ENCODE measurements around the gene NR6A1.
"Not testable (repeated sequence)": the region's sequence is repeated elsewhere in the genome, so short reads cannot be mapped to it uniquely, and the experiment has no call there.

The NR6A1 gene

DNA sequence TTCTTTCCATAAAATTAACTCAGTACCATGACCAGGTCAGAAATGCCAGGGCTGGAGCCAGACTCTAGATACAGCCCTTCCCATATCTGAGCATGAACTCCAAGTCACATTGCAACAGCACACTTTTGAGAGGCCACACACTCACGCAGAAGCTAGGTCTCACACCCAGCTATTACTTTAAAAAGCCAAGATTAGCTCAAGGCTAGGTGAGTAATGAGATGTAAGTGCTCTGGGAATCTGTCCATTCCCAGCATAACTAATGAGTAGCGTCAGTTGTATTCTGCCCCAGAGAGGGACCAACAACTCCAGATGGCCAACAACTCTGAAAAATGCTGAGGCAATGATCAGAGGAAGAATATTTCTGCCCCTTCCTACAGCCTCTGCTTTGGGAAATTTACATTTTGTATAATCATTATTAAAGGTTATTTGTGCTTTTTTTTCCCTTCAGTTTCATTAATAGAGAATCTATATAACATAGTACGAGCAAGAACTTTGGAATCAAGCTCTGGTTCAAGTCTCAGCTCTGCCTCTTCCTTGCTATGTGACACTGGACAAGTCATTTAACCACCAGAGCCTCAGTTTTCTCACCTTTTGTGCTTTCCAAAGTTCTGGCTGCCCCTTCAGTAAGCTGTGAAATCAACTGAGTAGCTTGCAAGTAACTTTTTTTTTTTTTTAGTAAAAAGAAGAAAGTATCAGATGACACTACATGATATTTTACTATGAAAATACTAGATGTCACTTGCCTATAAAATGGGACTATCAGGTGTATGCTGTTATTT, 118.3 kb downstream of the NR6A1 start:
- DNase-seq, result peak; percentile 91

DNA sequence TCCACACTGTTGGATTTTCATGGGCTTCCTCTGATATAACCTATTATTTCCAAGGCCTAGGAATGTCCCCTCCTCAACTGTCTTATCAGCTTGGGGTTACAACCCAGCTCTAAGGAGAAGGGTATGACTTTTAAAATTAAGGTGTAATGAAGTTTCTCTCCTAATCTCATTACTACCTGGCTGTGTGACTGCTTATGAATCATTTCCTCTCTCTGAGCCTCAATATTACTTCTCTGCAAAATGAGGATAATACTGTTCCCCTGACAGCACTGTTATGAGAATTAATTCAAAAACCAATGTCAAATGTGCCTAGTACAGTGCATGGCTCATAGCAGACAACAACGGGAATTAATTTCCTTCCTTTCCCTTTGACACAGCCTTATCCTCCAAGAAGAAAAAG, 118.9 kb downstream of the NR6A1 start:
- no peak for DNase-seq

GRCh38 chr9:124645274-124645673, 125.8 kb downstream of the NR6A1 start:
- DNase-seq, result no peak

DNA sequence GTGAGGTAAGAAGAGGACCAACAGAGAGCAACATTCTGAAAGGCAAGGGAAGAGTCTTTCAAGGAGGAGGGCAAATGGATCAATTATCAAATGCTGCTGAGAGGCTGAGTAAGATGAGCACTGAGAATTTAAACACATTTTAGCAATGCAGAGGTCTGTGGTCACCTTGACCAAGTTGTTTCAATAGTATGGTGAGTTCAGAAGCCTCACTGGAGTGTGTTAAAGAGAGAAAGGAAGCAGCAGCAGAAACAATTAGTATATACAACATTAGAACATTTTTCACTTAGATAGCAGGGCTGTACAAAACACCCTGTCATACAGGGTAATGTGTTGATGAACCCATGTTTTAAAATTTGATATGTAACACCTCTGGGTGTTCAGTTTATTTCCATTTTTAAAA, 131.5 kb downstream of the NR6A1 start:
- no peak for DNase-seq

DNA sequence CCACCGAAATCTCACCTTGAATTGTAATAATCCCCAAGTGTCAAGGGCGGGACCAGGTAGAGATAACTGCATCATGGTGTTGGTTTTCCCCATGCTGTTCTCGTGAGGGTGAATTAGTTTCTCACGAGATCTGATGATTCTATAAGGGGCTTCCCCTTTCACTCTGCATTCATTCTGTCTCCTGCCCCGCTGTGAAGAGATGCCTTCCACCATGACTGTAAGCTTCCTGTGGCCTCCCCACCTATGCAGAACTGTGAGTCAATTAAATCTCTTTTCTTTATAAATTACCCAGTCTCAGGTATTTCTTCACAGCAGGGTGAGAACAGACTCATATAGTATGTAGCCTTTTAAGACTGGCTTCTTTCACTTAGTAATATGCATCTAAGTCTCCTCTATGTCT, 135.8 kb downstream of the NR6A1 start:
- DNase-seq, result no peak

DNA sequence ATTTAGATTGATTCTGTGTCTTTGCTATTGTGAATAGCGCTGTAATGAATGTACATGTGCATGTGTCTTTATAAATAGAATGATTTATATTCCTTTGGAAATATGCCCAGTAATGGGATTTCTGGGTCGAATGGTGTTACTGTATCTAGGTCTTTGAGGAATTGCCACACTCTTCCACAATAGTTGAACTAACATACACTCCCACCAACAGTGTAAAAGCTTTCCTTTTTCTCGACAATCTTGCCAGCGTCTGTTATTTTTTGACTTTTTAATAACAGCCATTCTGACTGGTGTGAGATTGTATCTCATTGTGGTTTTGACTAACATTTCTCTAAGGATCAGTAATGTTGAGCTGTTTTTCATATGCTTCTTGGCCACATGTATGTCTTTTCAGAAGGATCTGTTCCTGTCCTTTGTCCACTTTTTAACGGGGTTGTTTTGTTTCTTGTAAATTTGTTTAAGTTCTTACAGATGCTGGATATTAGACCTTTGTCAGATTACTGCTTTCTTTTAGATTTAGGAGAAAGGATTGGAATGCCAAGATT, 139.0 kb downstream of the NR6A1 start:
- peak; percentile 83 for DNase-seq

DNA sequence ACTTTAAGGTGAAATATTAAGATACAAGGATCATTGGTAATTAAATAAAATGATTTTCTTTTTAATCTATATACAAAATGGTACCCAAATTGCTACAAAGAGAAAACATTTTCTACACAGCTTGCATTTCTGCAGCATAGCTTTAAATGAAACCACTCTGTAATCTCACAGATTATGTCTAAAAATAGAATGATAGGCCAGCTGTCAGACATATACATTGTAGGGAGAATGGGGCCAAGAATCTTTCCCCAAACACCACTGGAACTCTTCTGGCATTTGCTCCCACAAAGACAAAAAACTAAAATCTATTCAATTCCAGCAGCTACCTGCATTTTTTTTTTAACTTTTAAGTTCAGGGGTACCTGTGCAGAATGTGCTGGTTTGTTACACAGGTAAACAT, 139.8 kb downstream of the NR6A1 start:
- no peak for DNase-seq

GRCh38 chr9:124629600-124629999, 141.5 kb downstream of the NR6A1 start:
- peak; percentile 73 for DNase-seq

- DNase-seq, result no peak
These were observed 142.4 kb downstream of the NR6A1 start for GRCh38 chr9:124628741-124629140.

- DNase-seq, result peak; percentile 75
These were observed 144.8 kb downstream of the NR6A1 start for GRCh38 chr9:124626276-124626675.

DNA sequence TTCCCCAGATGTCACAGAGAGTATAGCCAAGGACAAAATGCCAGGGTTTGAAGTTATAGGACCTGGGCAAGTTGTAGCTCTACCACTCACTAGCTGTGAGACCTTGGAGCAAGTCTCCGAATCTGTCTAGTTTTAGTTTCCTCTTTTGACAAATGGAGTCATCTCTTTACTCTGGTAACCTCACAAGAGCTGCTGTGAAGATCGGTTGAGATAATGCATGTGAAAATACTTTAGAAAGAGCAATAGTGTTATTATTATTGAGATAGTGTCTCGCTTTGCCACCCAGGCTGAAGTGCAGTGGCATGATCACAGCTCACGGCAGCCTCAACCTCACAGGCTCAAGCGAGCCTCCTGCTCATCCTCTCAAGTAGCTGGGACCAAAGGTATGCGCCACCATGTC, 146.0 kb downstream of the NR6A1 start:
- DNase-seq, result no peak

GRCh38 chr9:124624735-124624992, 146.4 kb downstream of the NR6A1 start:
- no peak for DNase-seq

- no peak for DNase-seq
These were observed 147.0 kb downstream of the NR6A1 start for GRCh38 chr9:124623966-124624734.

DNA sequence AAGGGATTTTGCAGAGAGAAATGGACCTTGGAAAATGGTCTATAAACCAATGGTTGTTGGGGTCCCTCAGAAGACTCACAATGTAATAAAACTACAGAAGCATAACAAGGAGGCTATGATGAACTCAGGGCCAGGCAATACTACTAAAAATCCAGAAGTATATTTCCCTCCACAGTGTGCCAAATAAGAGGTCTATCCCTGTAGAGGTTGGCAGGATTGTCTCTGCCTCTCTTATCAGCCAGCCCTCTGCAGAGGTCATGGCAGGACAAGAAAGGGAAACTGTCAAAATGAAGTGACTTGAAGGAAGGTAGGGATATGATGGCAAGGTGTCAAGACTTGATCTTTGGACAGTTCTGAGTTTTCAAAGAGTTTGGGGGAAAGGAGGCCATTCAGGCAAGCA, 148.2 kb downstream of the NR6A1 start:
- no peak for DNase-seq

DNA sequence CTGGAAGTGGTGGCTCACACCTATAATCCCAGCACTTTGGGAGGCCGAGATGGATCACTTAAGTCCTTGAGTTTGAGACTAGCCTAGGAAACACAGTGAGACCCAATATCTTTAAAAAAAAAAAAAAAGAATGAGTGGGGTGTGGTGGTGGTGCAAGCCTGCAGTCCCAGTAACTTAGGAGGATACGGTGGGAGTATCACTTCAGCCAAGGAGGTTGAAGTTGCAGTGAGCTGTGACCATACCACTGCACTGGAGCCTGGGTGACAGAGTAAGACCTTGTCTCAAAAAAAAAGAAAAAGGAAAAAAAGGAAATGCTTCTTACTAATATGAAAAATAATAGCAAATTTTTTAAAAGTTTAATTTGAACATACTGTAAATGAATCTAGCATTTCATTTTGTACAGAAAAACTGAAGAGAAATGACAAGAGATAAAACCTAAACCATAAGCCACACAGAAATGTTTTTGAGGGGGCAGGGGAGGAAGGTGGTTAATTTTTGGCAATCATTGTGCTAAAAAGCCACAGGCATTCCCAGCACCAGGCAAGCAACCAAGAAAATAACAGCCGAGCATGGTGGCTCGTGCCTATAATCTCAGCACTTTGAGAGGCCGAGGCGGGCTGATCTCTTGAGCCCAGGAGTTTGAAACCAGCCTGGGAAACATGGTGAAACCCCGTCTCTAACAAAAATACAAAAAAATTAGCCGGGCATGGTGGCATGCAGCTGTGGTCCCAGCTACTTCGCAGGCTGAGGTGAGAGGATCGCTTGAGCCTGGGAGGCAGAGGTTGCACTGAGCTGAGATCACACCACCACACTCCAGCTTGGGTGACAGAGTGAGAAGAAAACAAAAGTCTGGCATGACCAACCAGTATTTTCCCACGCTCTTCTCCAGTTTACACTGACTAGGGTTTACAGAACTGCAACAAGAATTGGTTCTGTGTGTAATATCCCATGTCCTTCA, 149.5 kb downstream of the NR6A1 start:
- peak; percentile 81 for DNase-seq

DNA sequence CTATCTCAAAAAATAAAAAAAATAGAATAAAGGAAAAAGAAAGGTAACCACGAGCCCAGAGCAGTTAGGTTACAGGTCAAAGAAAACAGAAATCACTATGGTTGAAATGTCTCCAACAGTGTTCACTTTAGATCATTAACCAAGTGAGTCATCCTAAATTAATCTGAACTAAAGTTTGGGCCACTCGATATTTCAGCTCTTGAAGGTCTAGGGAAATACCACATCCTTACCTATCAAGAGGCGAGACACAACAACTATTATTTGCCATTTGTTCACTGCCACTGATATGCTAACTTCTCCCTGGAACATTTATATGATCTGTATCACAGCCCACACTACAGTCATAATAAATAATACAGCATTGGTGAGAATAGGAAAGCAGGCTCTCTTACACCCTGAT, 152.6 kb downstream of the NR6A1 start:
- peak; percentile 26 for DNase-seq

GRCh38 chr9:124617477-124618141, 153.5 kb downstream of the NR6A1 start:
- peak; percentile 76 for DNase-seq

DNA sequence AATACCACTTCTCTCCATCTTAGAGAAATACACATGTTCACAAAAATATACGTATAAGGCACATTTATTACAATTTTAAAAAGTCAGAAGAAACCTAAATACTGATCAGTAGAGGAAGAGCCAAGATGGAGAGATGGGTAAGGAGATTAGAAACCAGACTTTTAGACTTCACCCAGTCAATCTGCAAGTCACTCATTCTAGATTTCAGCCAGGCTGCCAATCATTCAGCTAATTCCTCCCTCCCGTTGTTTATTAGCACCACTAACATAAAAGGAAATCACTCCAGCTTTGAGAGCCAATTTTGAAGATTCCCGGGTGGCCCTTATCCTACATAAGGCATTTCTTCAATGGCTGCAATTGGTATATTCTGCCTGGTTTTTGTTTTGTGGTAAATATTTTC, 154.2 kb downstream of the NR6A1 start:
- DNase-seq, result no peak

- DNase-seq, result not testable (repeated sequence)
These were observed 155.3 kb downstream of the NR6A1 start for GRCh38 chr9:124615840-124616239.

DNA sequence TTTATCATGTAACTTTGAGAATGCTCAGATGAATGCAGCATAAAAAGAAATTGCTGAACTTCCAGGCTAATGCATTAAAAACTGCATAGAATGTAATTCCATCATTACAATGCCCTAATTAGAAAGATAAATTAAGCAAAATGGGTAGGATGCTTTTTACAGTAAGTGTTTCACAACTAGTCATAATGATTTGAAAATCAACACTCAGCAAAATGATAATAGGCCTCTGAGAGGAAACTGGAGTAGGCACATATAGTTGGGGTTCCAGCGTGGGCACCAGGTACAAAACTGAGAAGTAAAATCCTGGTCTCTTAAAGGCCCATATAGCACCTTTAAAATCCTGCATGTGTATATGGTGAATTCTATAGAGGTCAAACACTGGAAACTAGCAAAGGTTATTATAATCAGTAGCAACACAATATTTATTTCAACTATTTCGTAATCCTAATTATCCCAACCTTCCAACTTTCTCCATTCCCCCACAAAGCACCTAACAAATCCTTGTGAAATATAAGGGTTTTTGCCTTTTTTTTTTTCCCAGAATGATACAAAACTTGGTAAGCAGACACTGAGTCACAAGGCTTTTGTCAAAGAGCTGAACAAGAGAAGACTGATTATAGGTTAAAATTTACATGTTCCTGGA, 155.9 kb downstream of the NR6A1 start:
- no peak for DNase-seq

DNA sequence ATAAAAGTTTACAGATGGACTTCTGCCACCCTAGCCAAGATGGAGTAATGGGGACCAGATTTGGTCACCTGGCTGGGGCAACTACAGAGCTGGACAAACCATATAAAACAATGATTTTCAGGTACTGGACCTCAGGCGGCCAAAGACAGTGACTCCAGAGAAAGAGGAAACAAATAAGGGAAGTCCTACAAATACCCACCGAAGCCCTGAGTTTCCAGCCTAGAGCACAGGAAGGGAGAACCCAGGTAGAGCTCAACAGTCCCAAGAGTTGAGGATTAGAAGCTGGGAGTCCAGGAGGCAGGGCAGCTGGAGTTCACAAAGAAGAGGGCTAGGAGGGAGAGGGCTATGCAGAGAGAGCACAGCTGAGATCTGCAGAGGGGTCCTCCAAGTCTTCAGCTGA, 157.3 kb downstream of the NR6A1 start:
- DNase-seq, result no peak

DNA sequence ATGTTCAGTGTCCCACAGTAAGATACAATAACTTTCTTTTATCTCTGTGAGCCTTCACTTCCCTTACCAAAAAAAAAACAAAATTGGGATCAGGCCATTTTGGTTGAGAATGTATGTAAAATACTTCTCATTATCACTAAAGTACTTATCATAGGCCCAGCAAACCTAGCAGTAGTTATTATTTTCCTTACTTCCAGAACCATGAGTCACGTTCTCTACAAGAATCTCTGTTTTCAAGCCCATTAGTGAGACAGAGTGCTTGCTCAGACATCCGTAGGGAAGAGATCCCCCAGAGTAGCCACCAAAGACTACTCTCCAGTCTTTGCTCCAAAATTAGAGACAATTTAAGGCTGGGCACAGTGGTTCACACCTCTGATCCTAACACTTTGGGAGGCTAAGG, 160.0 kb downstream of the NR6A1 start:
- peak; percentile 24 for DNase-seq

All from fibroblast of skin of right biceps (primary cell).